ENCODE data around the gene ELL2.

DNA sequence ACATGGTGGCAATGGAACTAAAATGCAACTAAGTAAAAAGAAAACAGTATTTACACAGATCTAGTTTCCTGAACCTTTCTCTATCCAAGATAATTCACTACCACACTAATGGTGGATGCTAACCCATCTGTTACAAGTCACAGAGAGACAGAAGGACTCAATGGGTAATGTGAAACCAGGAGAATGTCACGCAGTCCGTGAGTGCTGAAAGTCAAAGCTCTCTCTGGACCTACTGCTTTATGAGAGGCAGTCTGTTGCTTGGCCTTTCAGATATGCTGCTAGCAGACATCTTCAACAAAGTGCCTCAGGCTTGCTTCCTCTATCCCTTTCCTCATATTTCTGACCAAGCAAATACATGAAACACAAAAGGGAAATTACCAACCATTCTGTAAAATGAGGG is 70.2 kb downstream of the ELL2 start:
- TF ChIP-seq, protein P1, sequence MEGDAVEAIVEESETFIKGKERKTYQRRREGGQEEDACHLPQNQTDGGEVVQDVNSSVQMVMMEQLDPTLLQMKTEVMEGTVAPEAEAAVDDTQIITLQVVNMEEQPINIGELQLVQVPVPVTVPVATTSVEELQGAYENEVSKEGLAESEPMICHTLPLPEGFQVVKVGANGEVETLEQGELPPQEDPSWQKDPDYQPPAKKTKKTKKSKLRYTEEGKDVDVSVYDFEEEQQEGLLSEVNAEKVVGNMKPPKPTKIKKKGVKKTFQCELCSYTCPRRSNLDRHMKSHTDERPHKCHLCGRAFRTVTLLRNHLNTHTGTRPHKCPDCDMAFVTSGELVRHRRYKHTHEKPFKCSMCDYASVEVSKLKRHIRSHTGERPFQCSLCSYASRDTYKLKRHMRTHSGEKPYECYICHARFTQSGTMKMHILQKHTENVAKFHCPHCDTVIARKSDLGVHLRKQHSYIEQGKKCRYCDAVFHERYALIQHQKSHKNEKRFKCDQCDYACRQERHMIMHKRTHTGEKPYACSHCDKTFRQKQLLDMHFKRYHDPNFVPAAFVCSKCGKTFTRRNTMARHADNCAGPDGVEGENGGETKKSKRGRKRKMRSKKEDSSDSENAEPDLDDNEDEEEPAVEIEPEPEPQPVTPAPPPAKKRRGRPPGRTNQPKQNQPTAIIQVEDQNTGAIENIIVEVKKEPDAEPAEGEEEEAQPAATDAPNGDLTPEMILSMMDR (conservative IDR thresholded peaks at IDR 0.05 in 1 of 2, IDR thresholded peaks at IDR 0.05 in 1 of 2; ENCODE audit: low read depth in 1 of 2, low read length in 2 of 2), result no peak
- TF ChIP-seq EZH2 (IDR thresholded peaks at IDR 0.05; ENCODE audit: low read length, missing control alignments), result no peak

Measured in fibroblast of lung (primary cell).